Activated CD4-positive, alpha-beta T cell treated with anti-CD3 and anti-CD28 coated beads for 4 hours (primary cell): Measurements from ENCODE around the gene CALHM1.

Experiments used
- DNase-seq, 2 donors: peaks; one replicate each; pipeline ENCODE4 v3.0.0-alpha.2; 2020

CALHM1 gene

DNA sequence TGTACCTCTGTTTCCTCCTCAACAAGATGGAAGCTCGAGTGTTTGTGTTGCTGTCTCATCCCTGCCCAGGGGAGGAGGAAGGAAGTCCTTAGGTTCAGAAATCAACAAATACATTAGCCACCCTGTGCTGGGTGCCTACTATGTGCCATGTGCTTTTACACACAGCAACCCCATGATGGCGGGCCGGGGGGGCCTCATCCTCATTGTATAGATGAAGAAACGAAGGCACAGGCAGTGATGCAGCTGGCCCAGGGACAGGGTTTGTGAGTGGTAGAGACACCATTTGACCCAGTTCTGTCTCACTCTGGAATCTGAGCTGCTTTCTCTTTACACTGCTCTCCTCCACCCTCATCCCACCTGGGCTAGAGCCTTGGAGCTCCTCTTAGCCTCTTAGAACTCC lies 4.7 kb downstream of the CALHM1 start:
- no peak for DNase-seq

DNA sequence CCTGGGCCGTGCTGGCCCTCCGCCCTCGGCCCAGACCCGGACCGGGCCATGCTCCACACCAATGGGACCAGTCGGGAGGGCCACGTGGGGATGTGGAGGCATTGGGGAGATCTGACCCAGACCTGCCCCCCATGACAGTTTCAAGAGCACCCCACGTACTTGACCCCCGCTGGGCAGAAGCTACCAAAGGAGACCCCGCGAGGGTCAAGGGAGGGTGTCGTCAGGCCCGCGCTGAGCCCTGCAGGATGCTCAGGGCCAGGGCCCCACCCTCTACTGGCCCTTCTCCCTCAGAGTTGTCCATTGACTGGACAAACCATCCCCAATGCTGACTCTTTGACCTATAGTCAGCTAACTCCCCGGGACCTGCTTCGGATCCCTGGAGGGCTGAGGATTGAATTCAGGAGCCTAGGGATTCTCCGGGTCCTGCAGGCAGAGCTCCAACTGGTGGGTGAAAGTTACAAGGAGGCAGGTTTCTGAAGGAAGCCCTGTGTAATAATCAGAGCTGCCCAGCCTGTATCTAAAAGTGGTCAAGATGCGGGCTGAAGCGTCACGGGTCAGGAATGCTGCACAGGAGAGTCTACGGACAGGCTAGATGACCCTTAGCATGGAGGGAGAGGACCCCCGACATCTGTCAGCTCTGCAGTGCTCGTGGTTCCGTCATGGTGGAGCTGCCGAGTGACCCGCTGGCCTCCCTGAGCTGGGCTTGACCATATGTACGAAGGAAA lies 6.0 kb downstream of the CALHM1 start:
- DNase-seq = no peak

DNA sequence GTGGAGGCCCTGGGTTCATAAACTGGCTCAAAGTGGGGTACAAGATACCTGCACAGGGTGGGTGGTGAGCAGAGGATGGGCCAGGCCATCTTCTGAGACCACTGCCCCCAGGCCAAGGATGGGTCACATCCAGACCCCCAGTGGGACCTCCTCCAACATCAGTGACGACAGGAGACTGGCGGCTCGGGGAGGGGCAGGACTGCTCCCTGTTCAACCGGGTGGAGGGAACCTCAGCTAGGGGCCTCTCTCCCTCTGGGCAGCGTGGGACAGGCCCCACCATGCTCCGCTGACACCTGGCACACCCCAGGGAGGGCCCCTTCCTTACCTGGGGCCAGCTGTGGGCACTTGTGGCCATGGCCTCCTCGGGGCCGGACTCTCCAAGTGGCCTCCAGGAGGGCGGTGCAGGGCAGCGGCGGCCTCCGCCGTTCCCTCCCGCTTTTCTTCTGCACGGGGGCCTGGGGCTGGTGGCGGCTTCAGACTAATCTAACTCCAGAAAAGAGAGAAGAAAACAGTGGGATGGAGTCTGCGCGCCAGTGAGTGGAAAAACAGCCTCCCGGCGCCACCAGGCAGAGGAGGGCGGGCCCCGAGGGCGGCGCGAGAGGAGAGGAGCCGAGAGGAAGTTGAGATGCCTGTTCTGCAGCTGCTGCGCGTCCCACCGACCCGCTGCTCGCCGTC lies 6.7 kb downstream of the CALHM1 start, which contains the start of gene CALHM2:
Gene CALHM2, minus strand, starts transcription at position 540 of the 675 bp plus-strand sequence. CDS start 2,429 bp downstream, outside the sequence.
- DNase-seq = peak; percentile 50 to 53

GRCh38 chr10:103451091-103451813 lies 7.4 kb downstream of the CALHM1 start:
- peak; percentile 25 to 26 for DNase-seq

- DNase-seq = no peak
Observed at GRCh38 chr10:103450201-103450695, 8.5 kb downstream of the CALHM1 start.

- no peak for DNase-seq
Observed at GRCh38 chr10:103449208-103450144, 9.2 kb downstream of the CALHM1 start.

- no peak for DNase-seq
Observed at GRCh38 chr10:103448746-103449145, 10.0 kb downstream of the CALHM1 start.

DNA sequence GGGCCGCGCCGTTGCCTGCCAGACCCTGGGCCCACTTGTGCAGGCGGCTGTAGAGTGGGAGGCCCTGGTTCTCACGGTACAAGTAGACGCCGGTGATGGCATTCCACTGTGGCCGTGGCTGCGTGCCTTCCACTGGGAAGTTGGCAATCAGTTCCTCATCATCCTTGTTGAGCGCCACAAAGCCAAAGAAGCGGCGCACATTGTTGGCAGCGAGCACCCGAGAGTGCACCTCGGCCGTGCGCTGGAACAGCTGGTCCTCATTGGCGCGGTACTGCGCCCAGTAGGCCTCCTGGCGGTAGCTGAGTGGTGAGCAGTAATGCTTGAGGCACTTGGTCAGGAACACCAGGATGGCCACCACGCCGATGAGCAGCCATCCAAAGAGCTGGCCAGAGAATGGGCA lies 11.5 kb downstream of the CALHM1 start:
- DNase-seq = no peak

DNA sequence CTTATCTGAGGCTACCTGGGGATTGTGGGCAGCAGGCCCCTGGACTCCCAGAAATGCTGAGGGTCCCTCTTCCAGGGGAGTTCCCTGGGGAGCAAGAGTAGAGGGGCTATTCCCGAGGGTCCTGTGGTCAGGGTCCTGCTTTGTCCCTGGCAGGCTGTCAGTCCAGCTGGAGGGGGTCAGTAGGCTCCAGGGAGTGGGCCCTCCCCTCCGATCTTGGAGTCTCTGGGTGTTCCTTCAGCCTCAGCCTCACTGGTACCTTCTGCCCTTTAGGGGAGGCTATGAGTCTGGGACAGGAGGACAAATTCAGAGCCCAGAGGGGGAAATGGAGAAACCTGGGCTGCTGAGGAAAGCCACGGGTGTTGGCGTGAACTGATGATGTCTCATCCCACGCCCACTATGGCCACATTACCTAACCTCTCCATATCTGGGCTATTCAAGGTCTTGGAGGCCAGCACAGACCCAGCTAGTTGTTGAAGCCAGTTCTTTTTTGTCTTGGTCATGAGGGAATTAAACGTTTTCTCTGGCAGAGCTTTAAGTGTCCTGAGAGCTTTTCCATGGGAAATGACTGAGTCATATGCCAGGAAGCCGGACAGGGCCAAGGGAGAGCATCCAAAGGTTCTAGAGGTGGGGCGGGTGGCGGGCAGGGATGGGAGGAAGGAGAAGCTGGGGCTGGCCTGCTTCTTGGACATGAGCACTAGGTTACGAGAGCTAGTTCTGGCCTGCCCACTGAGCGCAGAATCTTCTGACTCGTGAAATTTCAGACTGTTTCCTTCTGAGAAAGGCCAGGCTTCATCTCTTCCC lies 12.7 kb downstream of the CALHM1 start:
- DNase-seq = no peak

- no peak for DNase-seq
Observed at GRCh38 chr10:103445366-103445765, 13.3 kb downstream of the CALHM1 start.

GRCh38 chr10:103444478-103444877 lies 14.2 kb downstream of the CALHM1 start:
- no peak for DNase-seq

DNA sequence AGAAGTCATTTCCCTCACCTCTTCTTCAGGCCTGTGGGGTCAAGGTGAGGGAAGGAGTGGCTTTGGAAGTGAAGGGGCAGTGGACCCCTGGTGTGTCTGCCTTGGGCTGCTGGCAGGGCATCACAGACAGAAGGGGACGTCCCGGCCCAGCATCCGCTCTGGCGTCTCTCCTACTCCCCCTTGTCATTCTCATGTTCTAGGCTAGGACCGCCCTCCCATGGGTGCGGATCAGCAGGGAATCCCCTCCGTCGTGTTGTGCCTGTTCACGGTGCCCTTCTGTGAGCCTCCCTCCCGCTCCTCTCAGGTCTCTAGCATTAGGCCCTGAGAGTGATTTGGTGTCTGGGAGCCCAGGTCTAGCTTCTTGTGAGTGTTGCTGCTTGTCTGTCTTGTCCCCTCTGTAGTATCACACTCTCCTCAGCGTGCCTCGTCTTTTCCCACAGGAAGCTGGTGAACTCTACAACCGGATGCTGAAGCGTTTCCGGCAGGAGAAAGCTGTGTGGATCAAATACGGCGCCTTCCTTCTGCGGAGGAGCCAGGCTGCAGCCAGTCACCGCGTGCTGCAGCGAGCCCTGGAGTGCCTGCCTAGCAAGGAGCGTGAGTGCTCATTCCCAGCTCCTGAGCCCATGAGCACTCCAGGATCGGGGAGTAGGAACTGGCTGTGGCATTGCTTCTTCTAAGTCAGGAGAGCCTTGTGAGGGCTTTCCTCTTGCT lies 15.1 kb downstream of the CALHM1 start:
- DNase-seq = no peak

DNA sequence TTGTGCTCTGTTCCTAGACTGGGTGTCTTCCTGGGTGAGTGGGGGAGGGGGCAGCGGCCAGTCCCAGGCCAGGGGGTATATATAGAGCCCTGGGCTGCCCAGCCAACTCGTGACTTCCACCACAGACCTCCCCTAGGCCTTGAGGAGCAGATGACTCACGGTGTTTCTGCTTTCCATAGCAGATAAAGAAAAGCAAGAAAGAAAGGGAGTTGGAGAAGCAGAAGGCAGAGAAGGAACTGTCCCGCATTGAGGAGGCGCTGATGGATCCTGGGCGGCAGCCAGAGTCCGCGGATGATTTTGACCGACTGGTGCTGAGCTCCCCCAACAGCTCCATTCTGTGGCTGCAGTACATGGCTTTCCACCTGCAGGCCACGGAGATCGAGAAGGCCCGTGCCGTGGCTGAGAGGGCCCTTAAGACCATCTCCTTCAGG lies 16.7 kb downstream of the CALHM1 start:
- no peak for DNase-seq

DNA sequence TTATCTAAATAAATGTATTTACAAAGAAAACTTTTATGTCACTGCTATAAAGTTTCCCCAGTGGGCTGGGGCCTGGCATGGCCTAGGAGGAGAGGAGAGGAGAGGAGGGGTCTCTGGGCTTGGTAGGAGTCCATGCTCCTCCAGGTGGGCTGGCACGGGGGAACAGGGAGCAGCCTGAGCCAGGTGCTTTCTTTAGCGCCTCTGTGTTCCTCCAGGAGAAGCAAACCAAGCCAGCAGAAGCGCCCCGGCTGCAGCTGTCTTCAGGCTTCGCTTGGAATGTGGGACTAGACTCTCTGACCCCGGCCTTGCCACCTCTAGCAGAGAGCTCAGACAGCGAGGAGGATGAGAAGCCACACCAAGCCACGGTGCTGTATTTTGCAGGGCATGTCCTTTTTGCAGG lies 17.1 kb downstream of the CALHM1 start:
- no peak for DNase-seq

DNA sequence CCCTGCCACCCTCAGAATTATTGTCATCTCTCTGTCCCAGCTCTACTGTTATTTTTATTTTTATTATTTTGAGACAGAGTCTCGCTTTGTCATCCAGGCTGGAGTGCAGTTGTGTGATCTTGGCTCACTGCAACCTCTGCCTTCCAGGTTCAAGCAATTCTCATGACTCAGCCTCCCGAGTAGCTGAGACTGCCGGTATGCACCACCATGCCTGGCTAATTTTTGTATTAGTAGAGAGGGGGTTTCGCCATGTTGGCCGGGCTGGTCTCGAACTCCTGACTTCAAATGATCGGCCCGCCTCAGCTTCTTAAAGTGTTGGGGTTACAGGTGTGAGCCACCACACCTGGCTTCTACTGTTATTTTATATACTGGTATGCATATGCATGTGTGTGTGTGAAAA lies 17.5 kb downstream of the CALHM1 start:
- no peak for DNase-seq

DNA sequence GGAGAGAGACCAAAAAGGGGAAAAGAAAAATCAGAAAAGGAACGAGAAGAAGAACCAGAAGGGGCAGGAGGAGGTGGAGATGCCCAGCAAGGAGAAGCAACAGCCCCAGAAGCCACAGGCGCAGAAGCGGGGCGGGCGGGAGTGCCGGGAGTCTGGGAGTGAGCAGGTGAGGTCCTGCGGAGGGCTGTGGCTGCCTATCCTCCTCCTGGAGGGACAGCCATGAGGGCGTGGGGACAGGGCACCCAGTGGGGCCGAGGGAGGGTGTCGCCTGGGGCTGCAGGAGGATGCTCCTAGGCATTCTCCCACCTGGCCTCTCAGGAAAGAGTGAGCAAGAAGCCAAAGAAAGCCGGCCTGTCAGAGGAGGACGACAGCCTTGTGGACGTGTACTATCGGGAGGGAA lies 18.3 kb downstream of the CALHM1 start:
- no peak for DNase-seq

DNA sequence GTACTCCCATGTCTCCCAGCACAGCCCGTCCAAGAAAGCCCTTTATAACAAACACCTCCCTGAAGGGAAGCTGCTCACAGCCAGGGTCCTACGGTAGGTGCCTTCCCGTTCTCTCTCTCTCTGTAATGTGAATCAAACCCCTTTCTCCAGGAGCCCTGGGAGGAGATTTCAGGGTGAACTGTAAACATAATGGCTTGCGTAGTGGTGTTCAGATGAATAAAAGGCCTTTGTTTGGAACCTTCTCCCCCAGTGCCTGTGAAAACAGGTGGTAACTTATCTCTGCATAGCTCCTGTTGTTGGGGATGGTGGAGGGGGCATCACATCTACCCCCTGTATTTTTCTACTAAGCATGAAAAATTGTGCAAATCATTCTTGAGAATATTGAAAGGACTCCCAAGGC lies 18.9 kb downstream of the CALHM1 start:
- DNase-seq = no peak

DNA sequence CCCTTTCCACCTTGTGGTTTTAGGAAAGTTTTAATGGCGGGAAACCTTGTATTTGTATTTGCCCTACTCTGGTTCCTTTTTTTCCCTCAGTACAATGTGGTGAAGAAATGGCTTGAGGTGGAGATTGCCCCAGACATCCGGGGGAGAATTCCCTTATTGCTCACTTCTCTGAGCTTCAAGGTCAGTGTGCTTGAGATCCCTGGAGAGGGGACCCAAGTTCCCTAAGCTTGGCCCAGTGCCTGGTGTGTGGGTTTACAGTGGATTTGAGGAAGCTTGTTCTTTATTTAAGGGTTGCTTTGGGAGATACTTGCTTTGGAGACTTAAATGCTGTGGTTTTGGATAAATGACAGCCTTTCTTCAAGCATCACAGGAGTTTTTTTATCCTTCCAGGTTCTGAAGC lies 24.8 kb downstream of the CALHM1 start:
- DNase-seq = no peak

GRCh38 chr10:103431902-103432301 lies 26.8 kb downstream of the CALHM1 start:
- no peak for DNase-seq

DNA sequence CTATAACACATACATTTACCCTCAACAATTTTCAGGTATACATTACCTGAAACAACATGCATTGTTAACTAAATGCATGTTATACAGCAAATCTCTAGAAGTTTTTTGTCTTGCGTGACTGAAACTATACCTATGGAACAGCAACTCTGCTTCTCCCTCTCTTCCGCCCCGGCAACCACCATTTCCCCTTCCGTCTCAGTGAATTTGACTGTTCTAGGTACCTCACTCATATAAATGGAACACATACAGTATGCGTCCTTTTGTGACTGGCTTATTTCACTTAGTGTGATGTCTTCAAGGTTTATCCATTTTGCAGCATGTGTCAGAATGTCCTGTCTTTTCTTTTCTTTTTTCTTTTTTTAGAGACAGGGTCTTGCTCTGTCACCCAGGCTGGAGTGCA lies 29.1 kb downstream of the CALHM1 start:
- DNase-seq = no peak
